Liver (tissue), 9 donors: ENCODE data around the gene SPRR1A. TPM values are rescaled to one million over a fixed set of nuclear protein-coding genes. Genes with fewer than 3 reads are reported as not detected.

Experiments
- DNase-seq: peaks from one replicate; pipeline ENCODE4 v3.0.0-alpha.2; 2017; ENCODE audit warnings: low spot score
- H3K27ac ChIP-seq, 2 donors: one replicate each; pipeline ENCODE4 v1.7.0; 2013; ENCODE audit warnings: inconsistent platforms in 2 of 2, low read length in 2 of 2, control low read depth in 1 of 2, low read depth in 1 of 2, mild to moderate bottlenecking in 1 of 2
- H3K27me3 ChIP-seq, 4 donors: one replicate each; pipeline versions ENCODE4 v1.6.1 to v1.7.0; 2013; ENCODE audit warnings: low read length in 3 of 4, inconsistent platforms in 1 of 4, mild to moderate bottlenecking in 1 of 4, moderate library complexity in 1 of 4; ENCODE audit not compliant: control insufficient read depth in 4 of 4, insufficient read depth in 4 of 4
- H3K36me3 ChIP-seq, 4 donors: one replicate each; pipeline versions ENCODE4 v1.6.1 to v1.7.0; 2013; ENCODE audit warnings: low read length in 3 of 4, mild to moderate bottlenecking in 3 of 4, low read depth in 1 of 4, moderate library complexity in 1 of 4; ENCODE audit not compliant: control insufficient read depth in 4 of 4, insufficient read depth in 3 of 4
- H3K4me1 ChIP-seq, 4 donors: one replicate each; pipeline versions ENCODE4 v1.6.1 to v1.7.0; 2013; ENCODE audit warnings: low read length in 3 of 4, mild to moderate bottlenecking in 3 of 4, moderate library complexity in 1 of 4; ENCODE audit not compliant: control insufficient read depth in 4 of 4, insufficient read depth in 4 of 4
- H3K4me3 ChIP-seq, 3 donors: one replicate each; pipeline versions ENCODE4 v1.6.1 to v1.7.0; 2013; ENCODE audit warnings: low read length in 3 of 3, control low read depth in 1 of 3, low read depth in 1 of 3, mild to moderate bottlenecking in 1 of 3
- H3K9ac ChIP-seq, 2 donors: one replicate each; pipeline ENCODE4 v1.7.0; 2013; ENCODE audit warnings: low read length in 2 of 2, mild to moderate bottlenecking in 2 of 2, moderate library complexity in 2 of 2, control low read depth in 1 of 2, low read depth in 1 of 2
- H3K9me3 ChIP-seq, 4 donors: one replicate each; pipeline versions ENCODE4 v1.6.1 to v1.7.0; 2013; ENCODE audit warnings: low read length in 3 of 4; ENCODE audit not compliant: control insufficient read depth in 4 of 4
- ATF3 ChIP-seq: IDR thresholded peaks from 2 replicates; pipeline ENCODE4 v1.6.1; 2016; ENCODE audit warnings: antibody characterized with exemption
- CTCF ChIP-seq: fragments of 150-350 bp; IDR thresholded peaks from 2 replicates; pipeline ENCODE4 v1.5.1; 2017; ENCODE audit warnings: improper control_type of control experiment, low read depth, low read length; ENCODE audit not compliant: missing input control
- EGR1 ChIP-seq, 2 donors: IDR thresholded peaks; 2 replicates each; pipeline ENCODE4 v1.6.1; 2016 to 2018; ENCODE audit warnings: antibody characterized with exemption in 2 of 2, low read depth in 2 of 2
- FOXA1 ChIP-seq: IDR thresholded peaks from 2 replicates; pipeline ENCODE4 v1.6.1; 2016; ENCODE audit warnings: antibody characterized with exemption
- GABPA ChIP-seq, 2 donors: IDR thresholded peaks in 1 of 2; conservative IDR thresholded peaks in 1 of 2; 2 replicates each; pipeline ENCODE4 v1.6.1; 2016; ENCODE audit warnings: antibody characterized with exemption in 2 of 2, mild to moderate bottlenecking in 1 of 2, moderate library complexity in 1 of 2
- HNF4A ChIP-seq, 2 donors: conservative IDR thresholded peaks; 2 replicates each; pipeline ENCODE4 v1.6.1; 2016; ENCODE audit warnings: antibody characterized with exemption in 2 of 2, mild to moderate bottlenecking in 2 of 2
- HNF4G ChIP-seq: IDR thresholded peaks from 2 replicates; pipeline ENCODE4 v1.6.1; 2016; ENCODE audit warnings: antibody characterized with exemption
- JUND ChIP-seq, 2 donors: IDR thresholded peaks; 2 replicates each; pipeline ENCODE4 v1.6.1; 2016; ENCODE audit warnings: antibody characterized with exemption in 2 of 2
- MAX ChIP-seq: IDR thresholded peaks from 2 replicates; pipeline ENCODE4 v1.6.1; 2016; ENCODE audit warnings: antibody characterized with exemption
- RAD21 ChIP-seq, 2 donors: IDR thresholded peaks; 2 replicates each; pipeline ENCODE4 v1.6.1; 2016; ENCODE audit warnings: antibody characterized with exemption in 2 of 2, mild to moderate bottlenecking in 2 of 2
- RXRA ChIP-seq, 2 donors: IDR thresholded peaks; 2 replicates each; pipeline ENCODE4 v1.6.1; 2017 to 2018; ENCODE audit warnings: antibody characterized with exemption in 2 of 2, mild to moderate bottlenecking in 1 of 2
- SP1 ChIP-seq: IDR thresholded peaks from 2 replicates; pipeline ENCODE4 v1.6.1; 2018; ENCODE audit warnings: antibody characterized with exemption, mild to moderate bottlenecking
- YY1 ChIP-seq: IDR thresholded peaks from 2 replicates; pipeline ENCODE4 v1.6.1; 2016; ENCODE audit warnings: antibody characterized with exemption, mild to moderate bottlenecking
- ZBTB33 ChIP-seq: IDR thresholded peaks from 2 replicates; pipeline ENCODE4 v1.6.1; 2016; ENCODE audit warnings: antibody characterized with exemption
- WGBS: extraction: QIAGEN DNeasy Blood & Tissue Kit; methylation state at CpG from one replicate; pipeline ENCODE4 v1.1.7; 2013; 5-methylcytosine and 5-hydroxymethylcytosine counted together
- polyA plus RNA-seq, 2 donors: library from polyadenylated mRNA; stranded (reverse) in 1 of 2; unstranded in 1 of 2; fragments of 200-250 nt in 1 of 2; fragments of >200 nt in 1 of 2; fragmentation: Nextera tagmentation in 1 of 2; extraction: Ambion mirVana in 1 of 2; gene quantifications; one replicate each; pipeline versions ENCODE4 v1.2.1 to v1.2.3, GENCODE V29; 2013 to 2015
- total RNA-seq, 2 donors: library from RNA; depleted of rRNA; stranded (reverse); fragments of >200 nt; gene quantifications; one replicate each; pipeline ENCODE4 v1.2.3, GENCODE V29; 2014
- donor health status: healthy.
- donor health status: healthy.
- donor health status: healthy.
- donor health status: healthy.
- donor health status: healthy.

Gene SPRR1A
- total and polyA plus RNA-seq, 4 donors = not detected

GRCh38 chr1:152951711-152952110 is 32.2 kb upstream of the SPRR1A start:
- H3K27me3 ChIP-seq = no peaks in the 10 kb centered on the region
- WGBS = 81% methylated on average over 5 of the region's 5 CpGs
- no peak for DNase-seq
- H3K4me3 ChIP-seq = no peak overlapping the region
- no peaks in the 10 kb centered on the region for H3K4me1 ChIP-seq
- H3K27ac ChIP-seq = no peak overlapping the region
- TF ChIP-seq YY1 (no peak), FOXA1 (no peak), HNF4A (conservative IDR thresholded peaks at IDR 0.05) (no peak), EGR1 (IDR thresholded peaks at IDR 0.05; ENCODE audit: low read depth in 2 of 2) (no peak), JUND (IDR thresholded peaks at IDR 0.05) (no peak), HNF4G (no peak), RAD21 (IDR thresholded peaks at IDR 0.05) (no peak), CTCF (no peak), ATF3 (no peak), GABPA (IDR thresholded peaks at IDR 0.05 in 1 of 2, conservative IDR thresholded peaks at IDR 0.05 in 1 of 2) (no peak), MAX (no peak)
- no peaks in the 10 kb centered on the region for H3K36me3 ChIP-seq
- H3K9me3 ChIP-seq = no peaks in the 10 kb centered on the region
- H3K9ac ChIP-seq = no peak overlapping the region

GRCh38 chr1:152953761-152954160 is 30.1 kb upstream of the SPRR1A start:
- TF ChIP-seq RXRA (IDR thresholded peaks at IDR 0.05) (no peak), MAX (no peak), ZBTB33 (no peak)
- Histone ChIP-seq H3K27ac (no peak overlapping the region), H3K27me3 (no peaks in the 10 kb centered on the region), H3K36me3 (no peaks in the 10 kb centered on the region), H3K4me3 (no peak overlapping the region), H3K4me1 (peaks cover 0 to under 1% (median 0%) of the 10 kb centered on the region in 4 donors), H3K9me3 (no peaks in the 10 kb centered on the region), H3K9ac (no peak overlapping the region)
- no peak for DNase-seq
- WGBS = 78% methylated on average over 7 of the region's 7 CpGs

GRCh38 chr1:152954436-152954835 is 29.4 kb upstream of the SPRR1A start:
- H3K4me1 ChIP-seq = peaks cover 0 to 7% (median 3%) of the 10 kb centered on the region in 4 donors
- H3K9ac ChIP-seq = no peak overlapping the region
- H3K27ac ChIP-seq = no peak overlapping the region
- TF ChIP-seq RXRA (IDR thresholded peaks at IDR 0.05) = no peak
- TF ChIP-seq HNF4A (conservative IDR thresholded peaks at IDR 0.05) = no peak
- no peak for TF ChIP-seq EGR1 (IDR thresholded peaks at IDR 0.05; ENCODE audit: low read depth in 2 of 2)
- TF ChIP-seq ATF3 = no peak
- TF ChIP-seq JUND (IDR thresholded peaks at IDR 0.05) = no peak
- TF ChIP-seq SP1 = no peak
- no peak for DNase-seq
- WGBS = 86% methylated on average over 6 of the region's 6 CpGs
- no peaks in the 10 kb centered on the region for H3K9me3 ChIP-seq
- no peaks in the 10 kb centered on the region for H3K36me3 ChIP-seq
- H3K27me3 ChIP-seq = no peaks in the 10 kb centered on the region
- H3K4me3 ChIP-seq = no peak overlapping the region
